CD14-positive monocyte (primary cell): ENCODE measurements around the gene STK36. TPM values are rescaled to one million over a fixed set of nuclear protein-coding genes. Genes with fewer than 3 reads are reported as not detected.

Experiments
- DNase-seq, 3 donors: peaks; one replicate each; pipeline ENCODE4 v3.0.0-alpha.2; 2011 to 2022
- H2AFZ ChIP-seq: 2 replicates; pipeline ENCODE4 v1.6.0; 2012; ENCODE audit warnings: mild to moderate bottlenecking, low read depth, low read length, inconsistent platforms; ENCODE audit not compliant: insufficient read depth, poor library complexity, severe bottlenecking
- H3K27ac ChIP-seq, 2 donors: 1 replicate in 1 of 2; 2 replicates in 1 of 2; pipeline ENCODE4 v1.5.1; 2012 to 2013; ENCODE audit warnings: low read length in 2 of 2, control low read depth in 1 of 2, inconsistent platforms in 1 of 2, low read depth in 1 of 2, mild to moderate bottlenecking in 1 of 2
- H3K27me3 ChIP-seq, 2 donors: one replicate each; pipeline versions ENCODE4 v1.6.0 to v1.6.1; 2011 to 2013; ENCODE audit warnings: low read length in 2 of 2; ENCODE audit not compliant: control insufficient read depth in 2 of 2, insufficient read depth in 2 of 2
- H3K36me3 ChIP-seq, 2 donors: replicated peaks in 1 of 2; 1 replicate in 1 of 2; 2 replicates in 1 of 2; pipeline versions ENCODE4 v1.5.1 to v1.6.1; 2012 to 2013; ENCODE audit warnings: low read length in 2 of 2, control low read depth in 1 of 2, inconsistent platforms in 1 of 2, mild to moderate bottlenecking in 1 of 2; ENCODE audit not compliant: insufficient read depth in 2 of 2, control insufficient read depth in 1 of 2
- H3K4me1 ChIP-seq, 2 donors: 1 replicate in 1 of 2; 2 replicates in 1 of 2; pipeline versions ENCODE4 v1.5.1 to v1.6.1; 2012 to 2013; ENCODE audit warnings: low read length in 2 of 2, control low read depth in 1 of 2, inconsistent platforms in 1 of 2, mild to moderate bottlenecking in 1 of 2, moderate library complexity in 1 of 2; ENCODE audit not compliant: insufficient read depth in 2 of 2, control insufficient read depth in 1 of 2
- H3K4me2 ChIP-seq: replicated peaks from 2 replicates; pipeline ENCODE3; 2012; ENCODE audit warnings: low read length, moderate library complexity, mild to moderate bottlenecking; ENCODE audit not compliant: poor library complexity, severe bottlenecking; ENCODE audit errors: extremely low read depth
- H3K4me3 ChIP-seq, 3 experiments: fragments of 200-600 bp in 1 of 3; sonication (generic) in 1 of 3; replicated peaks in 1 of 3; 1 replicate in 2 of 3; 2 replicates in 1 of 3; pipeline ENCODE4 v1.5.1; 2011 to 2013; ENCODE audit warnings: low read length in 3 of 3, mild to moderate bottlenecking in 3 of 3, control low read depth in 2 of 3, low read depth in 2 of 3, inconsistent platforms in 1 of 3, moderate library complexity in 1 of 3
- H3K79me2 ChIP-seq: 2 replicates; pipeline ENCODE4 v1.6.0; 2012; ENCODE audit warnings: mild to moderate bottlenecking, control low read depth, inconsistent platforms, low read length, moderate library complexity; ENCODE audit not compliant: insufficient read depth
- H3K9ac ChIP-seq: 2 replicates; pipeline ENCODE4 v1.6.0; 2017; ENCODE audit warnings: low read length, mild to moderate bottlenecking; ENCODE audit not compliant: insufficient read depth, poor library complexity, severe bottlenecking
- H3K9me3 ChIP-seq, 2 donors: replicated peaks in 1 of 2; 1 replicate in 1 of 2; 2 replicates in 1 of 2; pipeline versions ENCODE4 v1.5.1 to v1.6.1; 2012 to 2013; ENCODE audit warnings: low read length in 2 of 2, control low read depth in 1 of 2; ENCODE audit not compliant: control insufficient read depth in 1 of 2, insufficient read depth in 1 of 2
- H4K20me1 ChIP-seq: 2 replicates; pipeline ENCODE4 v1.6.0; 2012; ENCODE audit warnings: mild to moderate bottlenecking, low read length, control low read depth, moderate library complexity; ENCODE audit not compliant: insufficient read depth
- H3K27ac Mint-ChIP-seq, 7 donors: one replicate each; pipeline ENCODE4 v1.8.0; 2020; ENCODE audit warnings: mild to moderate bottlenecking in 7 of 7, mixed read lengths in 7 of 7, moderate library complexity in 6 of 7, inconsistent platforms in 2 of 7
- H3K27me3 Mint-ChIP-seq, 3 donors: one replicate each; pipeline ENCODE4 v1.8.0; 2021 to 2022; ENCODE audit warnings: low read depth in 3 of 3, mild to moderate bottlenecking in 3 of 3, mixed read lengths in 3 of 3, moderate library complexity in 3 of 3, inconsistent platforms in 1 of 3
- H3K36me3 Mint-ChIP-seq, 2 donors: one replicate each; pipeline ENCODE4 v1.8.0; 2020; ENCODE audit warnings: mixed read lengths in 2 of 2, inconsistent platforms in 1 of 2, mild to moderate bottlenecking in 1 of 2
- H3K4me1 Mint-ChIP-seq: one replicate; pipeline ENCODE4 v1.8.0; 2020; ENCODE audit warnings: mild to moderate bottlenecking, mixed read lengths
- H3K4me3 Mint-ChIP-seq, 2 donors: one replicate each; pipeline ENCODE4 v1.8.0; 2020; ENCODE audit warnings: mild to moderate bottlenecking in 2 of 2, mixed read lengths in 2 of 2, moderate library complexity in 1 of 2
- H3K9me3 Mint-ChIP-seq, 7 donors: one replicate each; pipeline ENCODE4 v1.8.0; 2020 to 2022; ENCODE audit warnings: mixed read lengths in 7 of 7, mild to moderate bottlenecking in 6 of 7, moderate library complexity in 6 of 7, inconsistent platforms in 2 of 7
- WGBS: methylation state at CpG from one replicate; pipeline ENCODE4 v1.1.5; 2013; ENCODE audit warnings: missing lambda C conversion rate; ENCODE audit not compliant: insufficient coverage; 5-methylcytosine and 5-hydroxymethylcytosine counted together
- intact Hi-C, 2 donors: fragments of 100-400 bp; cut with micrococcal nuclease; formaldehyde crosslinking; loops; one replicate each; pipeline versions ENCODE4 v1.15.0 to v1.15.1; 2023
- polyA plus RNA-seq, 3 donors: library from polyadenylated mRNA; depleted of rRNA in 1 of 3; unstranded in 2 of 3; stranded (reverse) in 1 of 3; fragments of 300-500 nt in 2 of 3; fragments of >200 nt in 1 of 3; fragmentation: Illumina TruSeq in 2 of 3; gene quantifications; 1 replicate in 2 of 3; 2 replicates in 1 of 3; pipeline ENCODE4 v1.2.3, GENCODE V29; 2012 to 2021
- TF ChIP-seq, protein P1 (sequence below): fragments of 200-600 bp; IDR thresholded peaks from one replicate; pipeline ENCODE4 v1.8.0; 2022; ENCODE audit warnings: antibody characterized with exemption, mild to moderate bottlenecking

The STK36 gene
- polyA plus RNA-seq, 3 donors, result 1.3 to 36.2 (median 3.3) TPM

DNA sequence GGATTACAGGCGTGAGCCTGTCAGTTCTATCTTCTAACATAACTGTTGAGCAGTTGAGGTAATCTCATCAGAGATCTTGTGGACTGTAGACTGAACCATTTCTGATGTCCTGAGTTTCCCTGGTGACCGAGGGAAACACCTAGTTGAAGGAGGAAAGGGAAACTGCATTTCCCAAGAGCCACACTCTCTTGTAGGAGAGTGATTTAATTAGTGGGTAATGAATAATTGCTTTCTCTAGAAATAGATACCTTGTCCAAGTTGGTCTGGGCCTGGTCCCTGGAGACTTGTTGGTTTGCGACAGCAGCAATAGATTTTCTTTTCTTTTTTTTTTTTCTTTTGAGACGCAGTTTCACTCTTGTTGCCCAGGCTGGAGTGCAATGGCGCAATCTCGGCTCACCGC, 46.2 kb downstream of the STK36 start:
- Histone ChIP-seq H3K27me3 (no peaks in the 10 kb centered on the region), H3K4me3 (no peak overlapping the region), H3K79me2 (peaks cover 94% of the 10 kb centered on the region), H3K9ac (no peak overlapping the region), H3K36me3 (peaks cover 8 to 40% of the 10 kb centered on the region in 2 donors), H3K4me1 (peaks cover 51 to 58% of the 10 kb centered on the region in 2 donors), H3K9me3 (no peaks in the 10 kb centered on the region), H2AFZ (no peak overlapping the region), H3K4me2 (no peak overlapping the region), H3K27ac (peak overlapping the region in 1 of 2 donors; percentile 33), H4K20me1 (peaks cover 6% of the 10 kb centered on the region)
- Mint-ChIP-seq H3K27me3 (peaks cover 0 to 6% (median 0%) of the 10 kb centered on the region in 3 donors), H3K27ac (peak overlapping the region in 6 of 7 donors; percentile 9 to 85 (median 60)), H3K4me3 (no peak overlapping the region), H3K4me1 (peaks cover 61% of the 10 kb centered on the region), H3K36me3 (peaks cover 32 to 44% of the 10 kb centered on the region in 2 donors), H3K9me3 (no peaks in the 10 kb centered on the region)
- WGBS, result no CpG with 5 or more reads among the region's 7 CpGs
- TF ChIP-seq, protein P1, sequence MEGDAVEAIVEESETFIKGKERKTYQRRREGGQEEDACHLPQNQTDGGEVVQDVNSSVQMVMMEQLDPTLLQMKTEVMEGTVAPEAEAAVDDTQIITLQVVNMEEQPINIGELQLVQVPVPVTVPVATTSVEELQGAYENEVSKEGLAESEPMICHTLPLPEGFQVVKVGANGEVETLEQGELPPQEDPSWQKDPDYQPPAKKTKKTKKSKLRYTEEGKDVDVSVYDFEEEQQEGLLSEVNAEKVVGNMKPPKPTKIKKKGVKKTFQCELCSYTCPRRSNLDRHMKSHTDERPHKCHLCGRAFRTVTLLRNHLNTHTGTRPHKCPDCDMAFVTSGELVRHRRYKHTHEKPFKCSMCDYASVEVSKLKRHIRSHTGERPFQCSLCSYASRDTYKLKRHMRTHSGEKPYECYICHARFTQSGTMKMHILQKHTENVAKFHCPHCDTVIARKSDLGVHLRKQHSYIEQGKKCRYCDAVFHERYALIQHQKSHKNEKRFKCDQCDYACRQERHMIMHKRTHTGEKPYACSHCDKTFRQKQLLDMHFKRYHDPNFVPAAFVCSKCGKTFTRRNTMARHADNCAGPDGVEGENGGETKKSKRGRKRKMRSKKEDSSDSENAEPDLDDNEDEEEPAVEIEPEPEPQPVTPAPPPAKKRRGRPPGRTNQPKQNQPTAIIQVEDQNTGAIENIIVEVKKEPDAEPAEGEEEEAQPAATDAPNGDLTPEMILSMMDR, result no peak
- DNase-seq, result no peak
- intact Hi-C loops, result no loop called here

DNA sequence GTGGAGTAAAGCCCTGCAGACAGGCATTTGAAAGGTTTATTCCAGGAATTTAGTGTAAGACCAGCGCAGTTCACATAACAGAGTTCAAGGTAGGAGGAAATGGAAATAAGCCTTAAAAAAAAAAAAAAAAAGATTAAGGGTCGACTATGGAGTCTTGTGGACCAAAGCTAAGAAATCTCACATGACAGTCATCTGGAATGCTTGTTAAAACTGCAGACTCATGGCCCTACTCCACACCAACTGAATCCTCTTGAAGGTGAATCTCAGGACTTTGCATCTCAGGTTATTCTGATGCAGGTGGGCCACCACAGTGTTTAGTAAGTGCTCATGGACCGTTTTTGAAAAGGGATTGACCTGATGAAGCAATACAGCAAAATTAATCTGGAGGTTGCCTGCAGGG, 47.6 kb downstream of the STK36 start:
- peaks cover 6% of the 10 kb centered on the region for H4K20me1 ChIP-seq
- no peak overlapping the region for H3K4me2 ChIP-seq
- 83% methylated on average over 1 of the region's 3 CpGs for WGBS
- peaks cover 0 to 6% (median 0%) of the 10 kb centered on the region in 3 donors for H3K27me3 Mint-ChIP-seq
- TF ChIP-seq, protein P1, result no peak
- H3K36me3 ChIP-seq, result peaks cover 8 to 40% of the 10 kb centered on the region in 2 donors
- peaks cover 47 to 58% of the 10 kb centered on the region in 2 donors for H3K4me1 ChIP-seq
- no peak overlapping the region for H2AFZ ChIP-seq
- intact Hi-C loops, result no loop called here
- peaks cover 62% of the 10 kb centered on the region for H3K4me1 Mint-ChIP-seq
- no peak overlapping the region for H3K27ac Mint-ChIP-seq
- H3K4me3 Mint-ChIP-seq, result no peak overlapping the region
- no peaks in the 10 kb centered on the region for H3K9me3 ChIP-seq
- H3K9ac ChIP-seq, result no peak overlapping the region
- H3K9me3 Mint-ChIP-seq, result no peaks in the 10 kb centered on the region
- H3K27me3 ChIP-seq, result no peaks in the 10 kb centered on the region
- no peak for DNase-seq
- no peak overlapping the region for H3K4me3 ChIP-seq
- peaks cover 32 to 44% of the 10 kb centered on the region in 2 donors for H3K36me3 Mint-ChIP-seq
- peaks cover 94% of the 10 kb centered on the region for H3K79me2 ChIP-seq
- H3K27ac ChIP-seq, result no peak overlapping the region
